Measurements from ENCODE around the gene FBLN2.

FBLN2 gene

GRCh38 chr3:13595485-13595884 is 46.6 kb downstream of the FBLN2 start:
- no peak overlapping the region for H2BK120ac ChIP-seq (ENCODE audit: low read depth, low read length)
- H3K9ac ChIP-seq (ENCODE audit: low read depth, low read length, poor library complexity) = no peak overlapping the region
- WGBS, 2 donors (ENCODE audit: extremely low coverage in 2 of 2, insufficient read length in 2 of 2, insufficient replicate concordance in 1 of 2) = no CpG with 5 or more reads among the region's 5 CpGs
- peaks cover 2% of the 10 kb centered on the region for H3K79me1 ChIP-seq (ENCODE audit: low read depth, low read length)
- no peak overlapping the region for H3K18ac ChIP-seq (ENCODE audit: low read length)
- H3K4ac ChIP-seq (ENCODE audit: low read length) = no peak overlapping the region
- no peak overlapping the region for H3K23ac ChIP-seq (ENCODE audit: low read depth, low read length, poor library complexity)
- peaks cover 0 to 5% (median 2%) of the 10 kb centered on the region in 3 experiments for H3K27me3 ChIP-seq (ENCODE audit: control insufficient read depth in 3 of 3, insufficient read depth in 3 of 3, low read depth in 1 of 3, low read length in 3 of 3)
- no peak overlapping the region for H2BK5ac ChIP-seq (ENCODE audit: low read length)
- no peak for DNase-seq (ENCODE audit: low spot score)
- H2BK15ac ChIP-seq (ENCODE audit: low read length) = no peak overlapping the region
- no peak overlapping the region for H2AK5ac ChIP-seq (ENCODE audit: low read depth, low read length)
- no peak overlapping the region for H3K4me3 ChIP-seq (ENCODE audit: low read length in 2 of 2)
- no peak overlapping the region for H2AFZ ChIP-seq (ENCODE audit: low read length)
- H3K36me3 ChIP-seq (replicated peaks in 1 of 2; ENCODE audit: control insufficient read depth in 2 of 2, insufficient read depth in 2 of 2, low read length in 2 of 2) = no peaks in the 10 kb centered on the region
- no peaks in the 10 kb centered on the region for H3K9me3 ChIP-seq (replicated peaks in 1 of 2; ENCODE audit: control insufficient read depth in 2 of 2, insufficient read depth in 1 of 2, low read depth in 1 of 2, low read length in 2 of 2)
- no peak overlapping the region for H2BK12ac ChIP-seq (ENCODE audit: low read length)
- no peak overlapping the region for H3K4me2 ChIP-seq (ENCODE audit: insufficient read depth, low read length, poor library complexity, severe bottlenecking)
- H3K27ac ChIP-seq (replicated peaks; ENCODE audit: low read length) = no peak overlapping the region
- H3K4me1 ChIP-seq (ENCODE audit: control insufficient read depth in 2 of 2, insufficient read depth in 1 of 2, low read depth in 1 of 2, low read length in 2 of 2) = peaks cover 5 to 11% of the 10 kb centered on the region in 2 donors
- no peak overlapping the region for H4K91ac ChIP-seq (ENCODE audit: low read depth, low read length, poor library complexity)
- H4K8ac ChIP-seq (ENCODE audit: low read depth, low read length) = no peak overlapping the region
- H3K14ac ChIP-seq (ENCODE audit: low read length) = no peak overlapping the region

GRCh38 chr3:13596426-13597205 is 47.7 kb downstream of the FBLN2 start:
- no peak overlapping the region for H3K14ac ChIP-seq (ENCODE audit: low read length)
- peaks cover 5 to 11% of the 10 kb centered on the region in 2 donors for H3K4me1 ChIP-seq (ENCODE audit: control insufficient read depth in 2 of 2, insufficient read depth in 1 of 2, low read depth in 1 of 2, low read length in 2 of 2)
- DNase-seq (ENCODE audit: low spot score) = no peak
- H2BK5ac ChIP-seq (ENCODE audit: low read length) = no peak overlapping the region
- H3K27me3 ChIP-seq (ENCODE audit: control insufficient read depth in 3 of 3, insufficient read depth in 3 of 3, low read depth in 1 of 3, low read length in 3 of 3) = peaks cover 0 to 5% (median 0%) of the 10 kb centered on the region in 3 experiments
- H4K8ac ChIP-seq (ENCODE audit: low read depth, low read length) = no peak overlapping the region
- no peak overlapping the region for H2AK5ac ChIP-seq (ENCODE audit: low read depth, low read length)
- no peak overlapping the region for H3K23ac ChIP-seq (ENCODE audit: low read depth, low read length, poor library complexity)
- H2AFZ ChIP-seq (ENCODE audit: low read length) = no peak overlapping the region
- H3K4me2 ChIP-seq (ENCODE audit: insufficient read depth, low read length, poor library complexity, severe bottlenecking) = no peak overlapping the region
- no peak overlapping the region for H4K91ac ChIP-seq (ENCODE audit: low read depth, low read length, poor library complexity)
- H3K9me3 ChIP-seq (replicated peaks in 1 of 2; ENCODE audit: control insufficient read depth in 2 of 2, insufficient read depth in 1 of 2, low read depth in 1 of 2, low read length in 2 of 2) = no peaks in the 10 kb centered on the region
- no peak overlapping the region for H3K4me3 ChIP-seq (ENCODE audit: low read length in 2 of 2)
- no peak overlapping the region for H3K27ac ChIP-seq (replicated peaks; ENCODE audit: low read length)
- H3K9ac ChIP-seq (ENCODE audit: low read depth, low read length, poor library complexity) = no peak overlapping the region
- H3K4ac ChIP-seq (ENCODE audit: low read length) = no peak overlapping the region
- no peak overlapping the region for H3K18ac ChIP-seq (ENCODE audit: low read length)
- H3K79me1 ChIP-seq (ENCODE audit: low read depth, low read length) = peaks cover 2% of the 10 kb centered on the region
- H3K36me3 ChIP-seq (replicated peaks in 1 of 2; ENCODE audit: control insufficient read depth in 2 of 2, insufficient read depth in 2 of 2, low read length in 2 of 2) = no peaks in the 10 kb centered on the region
- no CpG with 5 or more reads among the region's 3 CpGs for WGBS, 2 donors (ENCODE audit: extremely low coverage in 2 of 2, insufficient read length in 2 of 2, insufficient replicate concordance in 1 of 2)
- no peak overlapping the region for H2BK15ac ChIP-seq (ENCODE audit: low read length)
- no peak overlapping the region for H2BK120ac ChIP-seq (ENCODE audit: low read depth, low read length)
- no peak overlapping the region for H2BK12ac ChIP-seq (ENCODE audit: low read length)

GRCh38 chr3:13597661-13598060 is 48.7 kb downstream of the FBLN2 start:
- Histone ChIP-seq H3K4me3 (ENCODE audit: low read length in 2 of 2) (no peak overlapping the region), H3K79me1 (ENCODE audit: low read depth, low read length) (peaks cover 2% of the 10 kb centered on the region), H4K8ac (ENCODE audit: low read depth, low read length) (no peak overlapping the region), H3K18ac (ENCODE audit: low read length) (no peak overlapping the region), H3K27me3 (ENCODE audit: control insufficient read depth in 3 of 3, insufficient read depth in 3 of 3, low read depth in 1 of 3, low read length in 3 of 3) (peaks cover 0 to 5% (median 0%) of the 10 kb centered on the region in 3 experiments), H2BK120ac (ENCODE audit: low read depth, low read length) (no peak overlapping the region), H2BK15ac (ENCODE audit: low read length) (no peak overlapping the region), H3K36me3 (replicated peaks in 1 of 2; ENCODE audit: control insufficient read depth in 2 of 2, insufficient read depth in 2 of 2, low read length in 2 of 2) (no peaks in the 10 kb centered on the region), H3K27ac (replicated peaks; ENCODE audit: low read length) (no peak overlapping the region), H4K91ac (ENCODE audit: low read depth, low read length, poor library complexity) (no peak overlapping the region), H2BK5ac (ENCODE audit: low read length) (no peak overlapping the region), H3K9me3 (replicated peaks in 1 of 2; ENCODE audit: control insufficient read depth in 2 of 2, insufficient read depth in 1 of 2, low read depth in 1 of 2, low read length in 2 of 2) (no peaks in the 10 kb centered on the region), H3K4me2 (ENCODE audit: insufficient read depth, low read length, poor library complexity, severe bottlenecking) (no peak overlapping the region), H2BK12ac (ENCODE audit: low read length) (no peak overlapping the region), H3K4ac (ENCODE audit: low read length) (no peak overlapping the region), H2AK5ac (ENCODE audit: low read depth, low read length) (no peak overlapping the region), H3K4me1 (ENCODE audit: control insufficient read depth in 2 of 2, insufficient read depth in 1 of 2, low read depth in 1 of 2, low read length in 2 of 2) (peaks cover 5 to 11% of the 10 kb centered on the region in 2 donors), H3K9ac (ENCODE audit: low read depth, low read length, poor library complexity) (no peak overlapping the region), H3K14ac (ENCODE audit: low read length) (no peak overlapping the region), H2AFZ (ENCODE audit: low read length) (no peak overlapping the region), H3K23ac (ENCODE audit: low read depth, low read length, poor library complexity) (no peak overlapping the region)
- no peak for DNase-seq (ENCODE audit: low spot score)
- no CpG with 5 or more reads among the region's 8 CpGs for WGBS, 2 donors (ENCODE audit: extremely low coverage in 2 of 2, insufficient read length in 2 of 2, insufficient replicate concordance in 1 of 2)

DNA sequence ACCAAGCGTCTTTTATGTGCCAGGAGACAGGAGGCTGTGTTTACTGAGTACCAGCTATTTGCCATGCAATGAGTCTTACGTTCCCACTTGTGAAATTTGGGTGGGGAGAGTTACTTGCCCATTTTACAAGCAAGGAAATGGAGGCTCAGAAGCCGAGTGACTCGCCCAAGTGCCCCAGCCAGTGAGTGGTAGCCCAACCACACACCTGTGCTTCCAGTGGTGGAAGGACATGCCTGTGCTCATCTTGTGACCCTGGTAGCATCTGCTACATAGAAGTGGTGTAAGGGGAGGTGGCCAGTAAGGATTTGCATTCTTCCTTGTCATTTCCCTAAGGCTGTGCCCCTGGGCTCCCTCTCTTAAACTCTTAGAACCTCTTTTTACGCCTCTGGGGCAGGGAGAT is 49.3 kb downstream of the FBLN2 start:
- Histone ChIP-seq H3K9ac (ENCODE audit: low read depth, low read length, poor library complexity) (no peak overlapping the region), H3K36me3 (replicated peaks in 1 of 2; ENCODE audit: control insufficient read depth in 2 of 2, insufficient read depth in 2 of 2, low read length in 2 of 2) (no peaks in the 10 kb centered on the region), H2AFZ (ENCODE audit: low read length) (no peak overlapping the region), H3K27ac (replicated peaks; ENCODE audit: low read length) (no peak overlapping the region), H3K4ac (ENCODE audit: low read length) (no peak overlapping the region), H2AK5ac (ENCODE audit: low read depth, low read length) (peak overlapping the region; percentile 10), H3K14ac (ENCODE audit: low read length) (no peak overlapping the region), H2BK12ac (ENCODE audit: low read length) (no peak overlapping the region), H3K9me3 (replicated peaks in 1 of 2; ENCODE audit: control insufficient read depth in 2 of 2, insufficient read depth in 1 of 2, low read depth in 1 of 2, low read length in 2 of 2) (no peaks in the 10 kb centered on the region), H2BK15ac (ENCODE audit: low read length) (no peak overlapping the region), H3K4me2 (ENCODE audit: insufficient read depth, low read length, poor library complexity, severe bottlenecking) (no peak overlapping the region), H2BK5ac (ENCODE audit: low read length) (no peak overlapping the region), H3K4me1 (ENCODE audit: control insufficient read depth in 2 of 2, insufficient read depth in 1 of 2, low read depth in 1 of 2, low read length in 2 of 2) (peaks cover 5 to 11% of the 10 kb centered on the region in 2 donors), H3K79me1 (ENCODE audit: low read depth, low read length) (peaks cover 2% of the 10 kb centered on the region), H2BK120ac (ENCODE audit: low read depth, low read length) (no peak overlapping the region), H4K91ac (ENCODE audit: low read depth, low read length, poor library complexity) (no peak overlapping the region), H3K27me3 (ENCODE audit: control insufficient read depth in 3 of 3, insufficient read depth in 3 of 3, low read depth in 1 of 3, low read length in 3 of 3) (peaks cover 0 to 5% (median 0%) of the 10 kb centered on the region in 3 experiments), H4K8ac (ENCODE audit: low read depth, low read length) (no peak overlapping the region), H3K23ac (ENCODE audit: low read depth, low read length, poor library complexity) (no peak overlapping the region), H3K4me3 (ENCODE audit: low read length in 2 of 2) (no peak overlapping the region), H3K18ac (ENCODE audit: low read length) (no peak overlapping the region)
- no CpG with 5 or more reads among the region's 5 CpGs for WGBS, 2 donors (ENCODE audit: extremely low coverage in 2 of 2, insufficient read length in 2 of 2, insufficient replicate concordance in 1 of 2)
- DNase-seq (ENCODE audit: low spot score) = no peak

All from neuronal stem cell (in vitro differentiated cells).